A673 (cell line): ENCODE results near the gene CGNL1. TPM values are rescaled to one million over a fixed set of nuclear protein-coding genes. Genes with fewer than 3 reads are reported as not detected.

ENCODE experiments used
- Bru-seq: library from RNA; stranded (reverse); fragments of 400-500 nt; gene quantifications from one replicate; lab custom pipeline; 2021; lab: Mats Ljungman, UMichigan
- BruChase-seq, 2 experiments: library from RNA; stranded (reverse); fragments of 400-500 nt; gene quantifications; one replicate each; lab custom pipeline; 2021; lab: Mats Ljungman, UMichigan
- BruUV-seq: library from RNA; stranded (reverse); fragments of 400-500 nt; replicated peaks from 2 replicates; lab custom pipeline; 2021; lab: Mats Ljungman, UMichigan
- CTCF ChIA-PET: fragments of 300-600 bp; sonication (Branson Sonifier 250); formaldehyde crosslinking; loops from one replicate; lab custom pipeline; 2022; ENCODE audit warnings: antibody characterized with exemption; lab: Charles Lee
- POLR2A ChIA-PET: fragments of 300-600 bp; sonication (Branson Sonifier 250); formaldehyde crosslinking; loops from one replicate; lab custom pipeline; 2022; ENCODE audit warnings: antibody characterized with exemption; ENCODE audit not compliant: low non-redundant PET; lab: Charles Lee
- DNase-seq: peaks from one replicate; pipeline ENCODE4 v3.0.0-alpha.2; 2015; ENCODE audit warnings: low spot score
- H3K27ac ChIP-seq: fragments of 200-600 bp; sonication (generic); 2 replicates; pipeline ENCODE4 v1.5.1; 2016; ENCODE audit warnings: mixed run types, low read depth, mild to moderate bottlenecking, mixed read lengths, antibody characterized with exemption, low read length; ENCODE audit not compliant: poor library complexity, severe bottlenecking
- H3K27me3 ChIP-seq: fragments of 200-600 bp; sonication (generic); replicated peaks from 2 replicates; pipeline ENCODE4 v1.6.1; 2017; ENCODE audit warnings: mixed run types, low read depth, mild to moderate bottlenecking, mixed read lengths, antibody characterized with exemption, low read length; ENCODE audit not compliant: insufficient read depth, poor library complexity
- H3K36me3 ChIP-seq: fragments of 200-600 bp; sonication (generic); 2 replicates; pipeline ENCODE4 v1.6.1; 2016; ENCODE audit warnings: mixed run types, mild to moderate bottlenecking, mixed read lengths, antibody characterized with exemption, low read length; ENCODE audit not compliant: insufficient read depth, poor library complexity, severe bottlenecking
- H3K4me1 ChIP-seq: fragments of 200-600 bp; sonication (generic); 2 replicates; pipeline ENCODE4 v1.6.1; 2017; ENCODE audit warnings: mixed run types, mild to moderate bottlenecking, mixed read lengths, antibody characterized with exemption, low read length; ENCODE audit not compliant: insufficient read depth, poor library complexity, severe bottlenecking
- H3K4me3 ChIP-seq: fragments of 200-600 bp; sonication (generic); 2 replicates; pipeline ENCODE4 v1.5.1; 2016; ENCODE audit warnings: low read depth, mixed run types, mild to moderate bottlenecking, mixed read lengths, low read length; ENCODE audit not compliant: poor library complexity, severe bottlenecking
- H3K9me3 ChIP-seq: fragments of 200-600 bp; sonication (generic); 2 replicates; pipeline ENCODE4 v1.6.1; 2016; ENCODE audit warnings: mixed run types, low read depth, mild to moderate bottlenecking, mixed read lengths, antibody characterized with exemption, low read length; ENCODE audit not compliant: poor library complexity, severe bottlenecking
- EZH2 ChIP-seq: fragments of 200-600 bp; sonication (generic); IDR thresholded peaks from 2 replicates; pipeline ENCODE4 v1.6.1; 2017; ENCODE audit warnings: borderline replicate concordance, low read depth, mild to moderate bottlenecking, mixed read lengths, antibody characterized with exemption, low read length; ENCODE audit not compliant: poor library complexity, severe bottlenecking
- intact Hi-C: fragments of 100-400 bp; cut with micrococcal nuclease; formaldehyde crosslinking; loops from one replicate; pipeline ENCODE4 v1.10.0; 2022; ENCODE audit not compliant: unreplicated experiment
- long read RNA-seq: library from polyadenylated mRNA; stranded (forward); transcript quantifications from one replicate; pipeline ENCODE4 v2.0.0, GENCODE V29; 2022
- total RNA-seq: library from RNA; stranded (reverse); gene quantifications from 2 replicates; pipeline ENCODE4 v1.2.3, GENCODE V29; 2021
- TF ChIP-seq, protein P1 (sequence below): fragments of 300-800, 200-600 bp; sonication (generic); conservative IDR thresholded peaks from 2 replicates; pipeline ENCODE4 v1.5.1; 2017; ENCODE audit warnings: low read depth, mild to moderate bottlenecking, antibody characterized with exemption, low read length, moderate library complexity, mixed read lengths

CGNL1 gene, protein sequence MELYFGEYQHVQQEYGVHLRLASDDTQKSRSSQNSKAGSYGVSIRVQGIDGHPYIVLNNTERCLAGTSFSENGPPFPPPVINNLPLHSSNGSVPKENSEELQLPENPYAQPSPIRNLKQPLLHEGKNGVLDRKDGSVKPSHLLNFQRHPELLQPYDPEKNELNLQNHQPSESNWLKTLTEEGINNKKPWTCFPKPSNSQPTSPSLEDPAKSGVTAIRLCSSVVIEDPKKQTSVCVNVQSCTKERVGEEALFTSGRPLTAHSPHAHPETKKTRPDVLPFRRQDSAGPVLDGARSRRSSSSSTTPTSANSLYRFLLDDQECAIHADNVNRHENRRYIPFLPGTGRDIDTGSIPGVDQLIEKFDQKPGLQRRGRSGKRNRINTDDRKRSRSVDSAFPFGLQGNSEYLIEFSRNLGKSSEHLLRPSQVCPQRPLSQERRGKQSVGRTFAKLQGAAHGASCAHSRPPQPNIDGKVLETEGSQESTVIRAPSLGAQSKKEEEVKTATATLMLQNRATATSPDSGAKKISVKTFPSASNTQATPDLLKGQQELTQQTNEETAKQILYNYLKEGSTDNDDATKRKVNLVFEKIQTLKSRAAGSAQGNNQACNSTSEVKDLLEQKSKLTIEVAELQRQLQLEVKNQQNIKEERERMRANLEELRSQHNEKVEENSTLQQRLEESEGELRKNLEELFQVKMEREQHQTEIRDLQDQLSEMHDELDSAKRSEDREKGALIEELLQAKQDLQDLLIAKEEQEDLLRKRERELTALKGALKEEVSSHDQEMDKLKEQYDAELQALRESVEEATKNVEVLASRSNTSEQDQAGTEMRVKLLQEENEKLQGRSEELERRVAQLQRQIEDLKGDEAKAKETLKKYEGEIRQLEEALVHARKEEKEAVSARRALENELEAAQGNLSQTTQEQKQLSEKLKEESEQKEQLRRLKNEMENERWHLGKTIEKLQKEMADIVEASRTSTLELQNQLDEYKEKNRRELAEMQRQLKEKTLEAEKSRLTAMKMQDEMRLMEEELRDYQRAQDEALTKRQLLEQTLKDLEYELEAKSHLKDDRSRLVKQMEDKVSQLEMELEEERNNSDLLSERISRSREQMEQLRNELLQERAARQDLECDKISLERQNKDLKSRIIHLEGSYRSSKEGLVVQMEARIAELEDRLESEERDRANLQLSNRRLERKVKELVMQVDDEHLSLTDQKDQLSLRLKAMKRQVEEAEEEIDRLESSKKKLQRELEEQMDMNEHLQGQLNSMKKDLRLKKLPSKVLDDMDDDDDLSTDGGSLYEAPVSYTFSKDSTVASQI
- total RNA-seq: 0.58 and 1.1 TPM in 2 replicates
- percentile 27 among the genes with signal in this experiment for Bru-seq, nascent RNA
- percentile 22 among the genes with signal in this experiment for BruChase-seq, experiment 1, labeled RNA remaining after a 2-hour chase
- percentile 26 among the genes with signal in this experiment for BruChase-seq, experiment 2, labeled RNA remaining after a 6-hour chase
- long read RNA-seq: 0 reads

DNA sequence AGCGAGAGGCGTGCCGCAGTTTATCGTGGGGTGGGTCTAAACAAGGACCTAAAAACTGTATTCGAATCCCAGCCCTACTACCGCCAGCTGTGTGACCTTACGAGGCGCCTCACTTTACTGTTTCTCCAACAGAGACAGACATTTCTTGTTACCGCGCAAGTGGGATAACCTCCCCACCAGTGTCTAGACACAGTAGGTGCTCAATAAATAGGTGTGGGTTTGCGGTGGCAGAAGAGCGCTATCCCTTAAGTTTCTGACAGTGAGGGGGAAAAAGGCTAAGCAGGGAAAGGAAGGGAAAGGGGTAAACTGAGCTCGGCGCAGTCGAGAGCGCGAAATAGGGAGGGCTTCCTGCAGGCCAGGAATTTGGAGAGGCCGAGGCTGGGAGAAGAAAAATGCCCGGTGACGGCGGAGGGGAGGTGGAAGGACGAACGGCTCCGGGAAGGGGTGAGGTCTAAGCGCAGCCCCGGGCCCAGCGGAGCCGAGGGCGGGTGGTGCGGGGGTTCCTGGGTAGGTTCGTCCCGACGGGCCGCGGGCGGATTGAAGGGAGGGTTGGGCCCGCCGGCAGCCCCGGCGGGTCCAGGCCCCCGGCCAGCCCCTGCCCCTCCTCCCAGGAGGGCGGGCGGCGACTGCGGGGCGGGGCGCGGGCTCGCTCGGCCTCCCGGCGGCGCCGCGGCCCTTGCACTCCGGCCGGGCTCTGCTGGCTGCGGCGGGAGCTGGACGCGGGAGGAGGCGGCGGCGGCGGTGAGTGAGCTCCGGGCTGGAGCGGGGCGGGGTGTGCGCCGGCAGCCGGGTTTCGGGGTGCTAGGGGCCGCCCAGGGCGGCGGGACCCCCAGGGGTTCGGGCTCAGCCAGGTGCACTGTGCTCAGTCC lies at the start of gene CGNL1:
Gene CGNL1 (plus strand): TSS at position 679 of the 869 bp plus-strand sequence. CDS start 61,495 bp downstream, outside the sequence.
- DNase-seq: no peak
- ChIA-PET POLR2A (interaction anchor here (0.5 kb wide), 1 partner anchor 1232 kb away, joined by 3 read pairs; no protein-coding TSS in a partner anchor), CTCF (no interaction called here)
- H3K4me1 ChIP-seq: no peaks in the 10 kb centered on the region
- intact Hi-C loops: no loop called here
- no peaks in the 10 kb centered on the region for H3K9me3 ChIP-seq
- no TSS peak for BruUV-seq
- peaks cover 8% of the 10 kb centered on the region for H3K27me3 ChIP-seq
- H3K36me3 ChIP-seq: no peaks in the 10 kb centered on the region
- peak within 1 kb of the TSS; percentile 58 for H3K4me3 ChIP-seq
- no peak within 1 kb of the TSS for H3K27ac ChIP-seq
- TF ChIP-seq, protein P1, sequence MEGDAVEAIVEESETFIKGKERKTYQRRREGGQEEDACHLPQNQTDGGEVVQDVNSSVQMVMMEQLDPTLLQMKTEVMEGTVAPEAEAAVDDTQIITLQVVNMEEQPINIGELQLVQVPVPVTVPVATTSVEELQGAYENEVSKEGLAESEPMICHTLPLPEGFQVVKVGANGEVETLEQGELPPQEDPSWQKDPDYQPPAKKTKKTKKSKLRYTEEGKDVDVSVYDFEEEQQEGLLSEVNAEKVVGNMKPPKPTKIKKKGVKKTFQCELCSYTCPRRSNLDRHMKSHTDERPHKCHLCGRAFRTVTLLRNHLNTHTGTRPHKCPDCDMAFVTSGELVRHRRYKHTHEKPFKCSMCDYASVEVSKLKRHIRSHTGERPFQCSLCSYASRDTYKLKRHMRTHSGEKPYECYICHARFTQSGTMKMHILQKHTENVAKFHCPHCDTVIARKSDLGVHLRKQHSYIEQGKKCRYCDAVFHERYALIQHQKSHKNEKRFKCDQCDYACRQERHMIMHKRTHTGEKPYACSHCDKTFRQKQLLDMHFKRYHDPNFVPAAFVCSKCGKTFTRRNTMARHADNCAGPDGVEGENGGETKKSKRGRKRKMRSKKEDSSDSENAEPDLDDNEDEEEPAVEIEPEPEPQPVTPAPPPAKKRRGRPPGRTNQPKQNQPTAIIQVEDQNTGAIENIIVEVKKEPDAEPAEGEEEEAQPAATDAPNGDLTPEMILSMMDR: no peak
- no peak for TF ChIP-seq EZH2

DNA sequence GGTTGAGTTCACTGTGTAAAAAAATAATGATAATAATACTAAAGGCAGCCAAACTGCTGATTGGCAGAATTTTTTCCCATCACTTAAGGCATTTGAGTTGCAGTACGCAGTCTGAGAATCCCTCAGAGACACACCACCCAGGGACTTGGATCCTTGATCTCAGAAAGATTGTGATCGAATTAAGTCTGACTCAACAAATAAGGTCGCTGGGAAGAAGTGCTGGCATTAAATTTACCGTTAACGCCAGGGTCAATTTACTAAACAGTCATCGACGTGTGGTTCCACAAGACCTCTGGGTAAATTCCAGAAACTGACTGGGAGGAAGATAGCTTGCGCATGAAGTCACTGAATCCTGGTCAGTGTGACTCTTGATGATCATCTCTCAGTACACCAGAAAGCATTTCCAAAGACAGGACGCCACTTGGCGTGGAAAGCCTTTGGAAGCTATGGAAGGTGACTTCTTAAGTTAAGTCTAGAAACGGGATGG lies 48.3 kb upstream of the CGNL1 start:
- Histone ChIP-seq H3K36me3 (no peaks in the 10 kb centered on the region), H3K27ac (no peak overlapping the region), H3K4me3 (no peak overlapping the region), H3K27me3 (no peaks in the 10 kb centered on the region), H3K4me1 (peaks cover 20% of the 10 kb centered on the region), H3K9me3 (no peaks in the 10 kb centered on the region)
- CTCF ChIA-PET: no interaction called here
- intact Hi-C loops: no loop called here
- no TSS peak for BruUV-seq
- POLR2A ChIA-PET: no interaction called here
- no peak for TF ChIP-seq EZH2
- TF ChIP-seq, protein P1: no peak
- peak; percentile 58 for DNase-seq
